Cardiac muscle cell (in vitro differentiated cells and primary cell): ENCODE data around the gene SF3B3. TPM values are rescaled to one million over a fixed set of nuclear protein-coding genes. Genes with fewer than 3 reads are reported as not detected.
"Not testable (repeated sequence)": the region's sequence is repeated elsewhere in the genome, so short reads cannot be mapped to it uniquely, and the experiment has no call there.

Experiments used
- DNase-seq, 2 donors: peaks; one replicate each; pipeline versions ENCODE4 v3.0.0 to v3.0.0-alpha.2; 2010 to 2017; ENCODE audit warnings: low read depth in 1 of 2, low spot score in 1 of 2
- H3K27ac ChIP-seq: fragments of 200-600 bp; sonication (generic); 2 replicates; pipeline ENCODE4 v1.5.1; 2016
- H3K27me3 ChIP-seq: fragments of 200-600 bp; sonication (generic); 2 replicates; pipeline ENCODE4 v1.6.0; 2016; ENCODE audit warnings: control low read depth
- H3K36me3 ChIP-seq: fragments of 200-600 bp; sonication (generic); 2 replicates; pipeline ENCODE4 v1.5.1; 2016; ENCODE audit warnings: control low read depth
- H3K4me1 ChIP-seq: fragments of 200-600 bp; sonication (generic); 2 replicates; pipeline ENCODE4 v1.8.1; 2017; ENCODE audit warnings: low read depth, mild to moderate bottlenecking, mixed run types
- H3K4me3 ChIP-seq: fragments of 200-600 bp; sonication (generic); 2 replicates; pipeline ENCODE4 v1.5.1; 2016; ENCODE audit warnings: mild to moderate bottlenecking
- H3K9me3 ChIP-seq: fragments of 200-600 bp; sonication (generic); 2 replicates; pipeline ENCODE4 v1.5.1; 2017; ENCODE audit warnings: low read depth, mild to moderate bottlenecking, control low read depth
- polyA plus RNA-seq: library from polyadenylated mRNA; unstranded; fragments of >200 nt; fragmentation: Nextera tagmentation; extraction: Ambion mirVana; gene quantifications from 2 replicates; pipeline ENCODE4 v1.2.1, GENCODE V29; 2016
- total RNA-seq: library from RNA; depleted of rRNA; stranded (reverse); fragments of >200 nt; gene quantifications from 2 replicates; pipeline ENCODE4 v1.2.3, GENCODE V29; 2016
- TF ChIP-seq, protein P1 (sequence below): IDR thresholded peaks from 2 replicates; pipeline ENCODE4 v1.5.1; 2012; ENCODE audit warnings: low read depth, mild to moderate bottlenecking, low read length

Gene SF3B3
- total and polyA plus RNA-seq, 2 experiments from 2014 or later: 178 to 203 TPM

DNA sequence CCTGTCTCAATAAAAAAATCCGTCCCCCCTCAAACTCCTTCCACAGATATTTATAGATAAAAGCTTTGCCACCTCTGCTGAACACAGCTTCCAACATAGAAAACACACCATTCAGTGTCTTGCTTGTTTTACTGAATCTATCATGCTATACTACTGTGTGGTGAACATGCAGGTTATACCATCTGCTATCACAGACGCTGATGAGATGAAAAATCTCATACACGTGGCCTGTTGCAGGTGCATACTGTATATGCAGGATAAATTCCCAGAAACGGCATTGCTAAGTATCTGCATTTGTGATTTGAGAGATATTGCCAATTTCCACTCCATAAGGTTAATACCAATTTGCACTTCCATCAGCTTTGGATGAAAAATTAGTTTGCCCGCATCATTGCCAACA lies 92.3 kb downstream of the SF3B3 start:
- peaks cover 11% of the 10 kb centered on the region for H3K27me3 ChIP-seq

DNA sequence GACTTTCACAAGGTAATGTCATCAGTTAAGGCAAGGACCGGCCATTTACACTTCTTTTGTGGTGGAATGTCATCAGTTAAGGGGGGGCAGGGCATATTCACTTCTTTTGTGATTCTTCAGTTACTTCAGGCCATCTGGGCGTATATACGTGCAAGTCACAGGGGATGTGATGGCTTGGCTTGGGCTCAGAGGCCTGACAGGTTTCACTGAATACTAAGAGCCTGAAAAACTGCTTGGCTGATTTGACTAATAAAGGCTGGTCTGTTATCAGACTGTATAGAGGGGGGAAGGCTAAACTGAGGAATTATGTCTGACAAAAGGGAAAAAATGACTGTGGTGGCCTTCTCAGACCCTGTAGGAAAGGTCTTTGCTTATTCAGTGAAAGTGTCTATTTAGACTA lies 98.2 kb downstream of the SF3B3 start:
- not testable (repeated sequence) for H3K27ac ChIP-seq, H3K36me3 ChIP-seq, H3K9me3 ChIP-seq, H3K4me1 ChIP-seq, H3K4me3 ChIP-seq, DNase-seq
- H3K27me3 ChIP-seq: peaks cover 24% of the 10 kb centered on the region

More for the DNA sequence above, 92.3 kb downstream of the SF3B3 start:
- Histone ChIP-seq H3K9me3 (no peaks in the 10 kb centered on the region), H3K27ac (no peak overlapping the region), H3K4me1 (peaks cover 3% of the 10 kb centered on the region), H3K4me3 (no peak overlapping the region), H3K36me3 (no peaks in the 10 kb centered on the region)
- DNase-seq: no peak
- TF ChIP-seq, protein P1, sequence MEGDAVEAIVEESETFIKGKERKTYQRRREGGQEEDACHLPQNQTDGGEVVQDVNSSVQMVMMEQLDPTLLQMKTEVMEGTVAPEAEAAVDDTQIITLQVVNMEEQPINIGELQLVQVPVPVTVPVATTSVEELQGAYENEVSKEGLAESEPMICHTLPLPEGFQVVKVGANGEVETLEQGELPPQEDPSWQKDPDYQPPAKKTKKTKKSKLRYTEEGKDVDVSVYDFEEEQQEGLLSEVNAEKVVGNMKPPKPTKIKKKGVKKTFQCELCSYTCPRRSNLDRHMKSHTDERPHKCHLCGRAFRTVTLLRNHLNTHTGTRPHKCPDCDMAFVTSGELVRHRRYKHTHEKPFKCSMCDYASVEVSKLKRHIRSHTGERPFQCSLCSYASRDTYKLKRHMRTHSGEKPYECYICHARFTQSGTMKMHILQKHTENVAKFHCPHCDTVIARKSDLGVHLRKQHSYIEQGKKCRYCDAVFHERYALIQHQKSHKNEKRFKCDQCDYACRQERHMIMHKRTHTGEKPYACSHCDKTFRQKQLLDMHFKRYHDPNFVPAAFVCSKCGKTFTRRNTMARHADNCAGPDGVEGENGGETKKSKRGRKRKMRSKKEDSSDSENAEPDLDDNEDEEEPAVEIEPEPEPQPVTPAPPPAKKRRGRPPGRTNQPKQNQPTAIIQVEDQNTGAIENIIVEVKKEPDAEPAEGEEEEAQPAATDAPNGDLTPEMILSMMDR: no peak

Other genes with a start within 250 kb of the SF3B3 start
- 74.6 and 81.4 TPM in 2 replicates for gene AARS1, start 234.3 kb upstream of the SF3B3 start, total RNA-seq
- gene AARS1, start 234.3 kb upstream of the SF3B3 start, polyA plus RNA-seq: 102 and 114 TPM in 2 replicates
- 40.1 and 40.2 TPM in 2 replicates for gene DDX19B, start 224.6 kb upstream of the SF3B3 start, total RNA-seq
- gene DDX19B, start 224.6 kb upstream of the SF3B3 start, polyA plus RNA-seq: 39.7 and 55.5 TPM in 2 replicates
- gene DDX19A, start 176.9 kb upstream of the SF3B3 start, total RNA-seq: 67.5 and 69.8 TPM in 2 replicates
- gene DDX19A, start 176.9 kb upstream of the SF3B3 start, polyA plus RNA-seq: 54.3 and 63.6 TPM in 2 replicates
- gene ST3GAL2, start 84.7 kb upstream of the SF3B3 start, total RNA-seq: 87.3 and 115 TPM in 2 replicates
- 46.1 and 50.9 TPM in 2 replicates for gene ST3GAL2, start 84.7 kb upstream of the SF3B3 start, polyA plus RNA-seq
- gene FCSK, start 69.2 kb upstream of the SF3B3 start, total RNA-seq: 13.8 and 22.5 TPM in 2 replicates
- 10.2 and 12.0 TPM in 2 replicates for gene FCSK, start 69.2 kb upstream of the SF3B3 start, polyA plus RNA-seq
- gene COG4, start 262 bp upstream of the SF3B3 start, total RNA-seq: 77.3 and 82.0 TPM in 2 replicates
- gene COG4, start 262 bp upstream of the SF3B3 start, polyA plus RNA-seq: 67.6 and 86.6 TPM in 2 replicates
- gene IL34, start 122.7 kb downstream of the SF3B3 start, total RNA-seq: not detected in 2 replicates
- 0.10 TPM in 1 of 2 replicates, not detected in the other for gene IL34, start 122.7 kb downstream of the SF3B3 start, polyA plus RNA-seq
- 47.2 and 82.3 TPM in 2 replicates for gene MTSS2, start 162.2 kb downstream of the SF3B3 start, total RNA-seq
- 12.4 and 22.7 TPM in 2 replicates for gene MTSS2, start 162.2 kb downstream of the SF3B3 start, polyA plus RNA-seq